H1 (cell line): ENCODE measurements around the gene TSC22D3. TPM values are rescaled to one million over a fixed set of nuclear protein-coding genes. Genes with fewer than 3 reads are reported as not detected.

Source experiments
- CTCF ChIA-PET: fragments of 300-600 bp; sonication (Branson Sonifier 250); formaldehyde crosslinking; loops from one replicate; lab custom pipeline; 2021; ENCODE audit not compliant: partially characterized antibody; lab: Charles Lee
- POLR2A ChIA-PET: fragments of 300-600 bp; sonication (Branson Sonifier 250); formaldehyde crosslinking; loops from one replicate; lab custom pipeline; 2021; ENCODE audit warnings: inconsistent platforms; ENCODE audit not compliant: partially characterized antibody; lab: Charles Lee
- DNase-seq, 2 experiments: peaks; one replicate each; pipeline versions ENCODE4 v3.0.0 to v3.0.0-alpha.2; 2010 to 2022; ENCODE audit warnings: low spot score in 2 of 2, low read depth in 1 of 2, mixed read lengths in 1 of 2
- FAIRE-seq: peaks from 2 replicates; lab custom pipeline; 2011; peaks lifted over from hg19 to GRCh38; lab: Jason Lieb, UNC
- H2AFZ ChIP-seq: 2 replicates; pipeline ENCODE4 v1.8.1; 2012; ENCODE audit warnings: low read length, inconsistent platforms
- H2AK5ac ChIP-seq: 2 replicates; pipeline ENCODE4 v1.6.1; 2013; ENCODE audit warnings: low read depth, low read length
- H2BK120ac ChIP-seq: replicated peaks from 2 replicates; pipeline ENCODE3; 2013; ENCODE audit warnings: low read depth, low read length, inconsistent platforms
- H2BK12ac ChIP-seq: 2 replicates; pipeline ENCODE4 v1.6.1; 2013; ENCODE audit warnings: low read depth, low read length
- H2BK15ac ChIP-seq: 2 replicates; pipeline ENCODE4 v1.6.1; 2013; ENCODE audit warnings: low read length
- H2BK20ac ChIP-seq: 2 replicates; pipeline ENCODE4 v1.6.1; 2013; ENCODE audit warnings: low read length
- H2BK5ac ChIP-seq: 2 replicates; pipeline ENCODE4 v1.6.1; 2013; ENCODE audit warnings: low read depth, low read length
- H3K14ac ChIP-seq: 2 replicates; pipeline ENCODE4 v1.6.1; 2013; ENCODE audit warnings: inconsistent platforms; ENCODE audit not compliant: insufficient read length
- H3K18ac ChIP-seq: 2 replicates; pipeline ENCODE4 v1.6.1; 2013; ENCODE audit warnings: low read length; ENCODE audit errors: extremely low read depth
- H3K23ac ChIP-seq: 2 replicates; pipeline ENCODE4 v1.6.1; 2013; ENCODE audit warnings: inconsistent platforms; ENCODE audit not compliant: insufficient read length
- H3K23me2 ChIP-seq: 2 replicates; pipeline ENCODE4 v1.6.1; 2013; ENCODE audit warnings: low read depth, low read length
- H3K27ac ChIP-seq: 2 replicates; pipeline ENCODE4 v1.6.1; 2011; ENCODE audit warnings: low read depth, low read length, inconsistent platforms
- H3K27me3 ChIP-seq, 4 experiments: replicated peaks in 1 of 4; 1 replicate in 1 of 4; 2 replicates in 3 of 4; pipeline versions ENCODE4 v1.6.1 to v1.8.1; 2011 to 2013; ENCODE audit warnings: low read length in 3 of 4, mild to moderate bottlenecking in 3 of 4, inconsistent platforms in 2 of 4, mixed read lengths in 2 of 4, moderate library complexity in 1 of 4; ENCODE audit not compliant: control insufficient read depth in 3 of 4, insufficient read depth in 3 of 4; ENCODE audit errors: extremely low read depth in 1 of 4
- H3K36me3 ChIP-seq, 4 experiments: 2 replicates each; pipeline versions ENCODE4 v1.6.1 to v1.8.1; 2011 to 2013; ENCODE audit warnings: mild to moderate bottlenecking in 4 of 4, low read length in 3 of 4, moderate library complexity in 2 of 4, control low read depth in 1 of 4, inconsistent platforms in 1 of 4; ENCODE audit not compliant: insufficient read depth in 4 of 4, control insufficient read depth in 2 of 4
- H3K4ac ChIP-seq: replicated peaks from 2 replicates; pipeline ENCODE3; 2013; ENCODE audit warnings: low read length, low read depth, mixed read lengths, inconsistent platforms; ENCODE audit not compliant: insufficient read length
- H3K4me1 ChIP-seq, 4 experiments: replicated peaks in 1 of 4; 1 replicate in 1 of 4; 2 replicates in 3 of 4; pipeline versions ENCODE4 v1.6.1 to v1.8.1; 2011 to 2013; ENCODE audit warnings: low read length in 3 of 4, inconsistent platforms in 2 of 4, mixed read lengths in 1 of 4; ENCODE audit not compliant: insufficient read depth in 4 of 4, control insufficient read depth in 3 of 4
- H3K4me2 ChIP-seq, 2 experiments: 2 replicates each; pipeline versions ENCODE4 v1.6.1 to v1.8.1; 2011 to 2013; ENCODE audit warnings: low read depth in 2 of 2, low read length in 2 of 2, control low read depth in 1 of 2, inconsistent platforms in 1 of 2, mild to moderate bottlenecking in 1 of 2; ENCODE audit not compliant: insufficient read depth in 1 of 2
- H3K4me3 ChIP-seq, 4 experiments: fragments of 200-600, 300-600 bp in 1 of 4; sonication (generic), shearing (Covaris generic), sonication (Bioruptor Twin) in 1 of 4; 2 replicates each; pipeline versions ENCODE4 v1.5.1 to v1.8.1; 2011 to 2016; ENCODE audit warnings: low read length in 4 of 4, low read depth in 3 of 4, control low read depth in 2 of 4, inconsistent platforms in 2 of 4, mild to moderate bottlenecking in 2 of 4, mixed read lengths in 1 of 4, moderate library complexity in 1 of 4; ENCODE audit not compliant: insufficient read depth in 2 of 4; ENCODE audit errors: extremely low read depth in 1 of 4
- H3K56ac ChIP-seq: replicated peaks from 2 replicates; pipeline ENCODE3; 2013; ENCODE audit warnings: low read depth, mild to moderate bottlenecking, mixed read lengths, low read length, inconsistent platforms; ENCODE audit not compliant: insufficient read length
- H3K79me1 ChIP-seq: 2 replicates; pipeline ENCODE4 v1.6.1; 2013; ENCODE audit warnings: low read depth, low read length, control low read depth
- H3K79me2 ChIP-seq, 2 experiments: 2 replicates each; pipeline versions ENCODE4 v1.6.1 to v1.8.1; 2012 to 2013; ENCODE audit warnings: low read length in 2 of 2, mild to moderate bottlenecking in 2 of 2, inconsistent platforms in 1 of 2; ENCODE audit not compliant: insufficient read depth in 2 of 2, control insufficient read depth in 1 of 2
- H3K9ac ChIP-seq, 4 experiments: replicated peaks in 1 of 4; 1 replicate in 1 of 4; 2 replicates in 3 of 4; pipeline versions ENCODE4 v1.6.1 to v1.8.1; 2011 to 2013; ENCODE audit warnings: low read depth in 3 of 4, low read length in 3 of 4, control low read depth in 2 of 4, mild to moderate bottlenecking in 2 of 4, moderate library complexity in 2 of 4, inconsistent platforms in 1 of 4; ENCODE audit errors: extremely low read depth in 1 of 4
- H3K9me3 ChIP-seq, 2 experiments: 2 replicates each; pipeline versions ENCODE4 v1.6.1 to v1.8.1; 2012 to 2013; ENCODE audit warnings: mild to moderate bottlenecking in 2 of 2, moderate library complexity in 2 of 2, control low read depth in 1 of 2, inconsistent platforms in 1 of 2, low read depth in 1 of 2, low read length in 1 of 2, mixed read lengths in 1 of 2; ENCODE audit not compliant: insufficient read depth in 2 of 2
- H4K20me1 ChIP-seq, 2 experiments: replicated peaks in 1 of 2; 2 replicates each; pipeline versions ENCODE3 to v1.8.1; 2011 to 2013; ENCODE audit warnings: inconsistent platforms in 2 of 2, low read length in 2 of 2, mild to moderate bottlenecking in 1 of 2; ENCODE audit not compliant: insufficient read depth in 2 of 2, control insufficient read depth in 1 of 2
- H4K5ac ChIP-seq: 2 replicates; pipeline ENCODE4 v1.6.1; 2013; ENCODE audit warnings: low read length, low read depth, mixed read lengths, inconsistent platforms; ENCODE audit not compliant: insufficient read length
- H4K8ac ChIP-seq: 2 replicates; pipeline ENCODE4 v1.8.0; 2013; ENCODE audit warnings: mild to moderate bottlenecking, moderate library complexity, low read length, inconsistent platforms; ENCODE audit not compliant: insufficient read depth; ENCODE audit errors: extremely low read depth
- H4K91ac ChIP-seq: replicated peaks from 2 replicates; pipeline ENCODE3; 2013; ENCODE audit warnings: low read length, mixed read lengths, inconsistent platforms; ENCODE audit not compliant: insufficient read length
- BACH1 ChIP-seq: IDR thresholded peaks from 2 replicates; pipeline ENCODE4 v1.6.1; 2012; ENCODE audit warnings: low read length, improper control_type of control experiment
- CHD1 ChIP-seq: IDR thresholded peaks from 2 replicates; pipeline ENCODE4 v1.6.1; 2012; ENCODE audit warnings: low read depth, low read length, improper control_type of control experiment
- JUN ChIP-seq: IDR thresholded peaks from 2 replicates; pipeline ENCODE4 v1.6.1; 2011; ENCODE audit warnings: low read depth, mild to moderate bottlenecking, improper control_type of control experiment, low read length
- JUND ChIP-seq: IDR thresholded peaks from 2 replicates; pipeline ENCODE4 v1.6.1; 2011; ENCODE audit warnings: mild to moderate bottlenecking, improper control_type of control experiment, low read length
- POLR2A ChIP-seq, 2 experiments: IDR thresholded peaks; 1 replicate in 1 of 2; 2 replicates in 1 of 2; pipeline ENCODE4 v1.6.1; 2011; ENCODE audit warnings: low read depth in 2 of 2, low read length in 2 of 2, mild to moderate bottlenecking in 2 of 2; ENCODE audit errors: control extremely low read depth in 1 of 2
- POLR2AphosphoS5 ChIP-seq: IDR thresholded peaks from 2 replicates; pipeline ENCODE4 v1.6.1; 2011; ENCODE audit warnings: low read depth, low read length
- RFX5 ChIP-seq: IDR thresholded peaks from 2 replicates; pipeline ENCODE4 v1.6.1; 2011; ENCODE audit warnings: low read depth, low read length, improper control_type of control experiment, borderline replicate concordance
- TAF7 ChIP-seq: optimal IDR thresholded peaks from 2 replicates; pipeline ENCODE3; 2011; ENCODE audit warnings: low read depth, mild to moderate bottlenecking, inconsistent platforms, low read length, moderate library complexity, borderline replicate concordance
- TBP ChIP-seq: IDR thresholded peaks from 2 replicates; pipeline ENCODE4 v1.6.1; 2011; ENCODE audit warnings: low read depth, low read length, improper control_type of control experiment
- TCF12 ChIP-seq: IDR thresholded peaks from 2 replicates; pipeline ENCODE4 v1.6.1; 2011; ENCODE audit warnings: low read depth, mild to moderate bottlenecking, low read length
- TEAD4 ChIP-seq: IDR thresholded peaks from 2 replicates; pipeline ENCODE4 v1.6.1; 2012; ENCODE audit warnings: low read depth, low read length, inconsistent platforms, mixed read lengths
- YY1 ChIP-seq: IDR thresholded peaks from 2 replicates; pipeline ENCODE4 v1.6.1; 2011; ENCODE audit warnings: low read depth, mild to moderate bottlenecking, low read length
- WGBS, 2 experiments: shearing (Covaris generic) in 1 of 2; methylation state at CpG; one replicate each; pipeline versions ENCODE4 v1.1.6 to v1.1.7; 2013 to 2015; ENCODE audit warnings: low lambda C conversion rate in 2 of 2, mixed read lengths in 2 of 2, inconsistent platforms in 1 of 2, low coverage in 1 of 2, missing lambda C conversion rate in 1 of 2; ENCODE audit not compliant: insufficient replicate concordance in 2 of 2, insufficient coverage in 1 of 2, insufficient read length in 1 of 2; ENCODE audit errors: extremely low coverage in 1 of 2, missing lambda C conversion rate in 1 of 2; 5-methylcytosine and 5-hydroxymethylcytosine counted together
- polyA plus RNA-seq, 7 experiments: library from polyadenylated mRNA; depleted of rRNA in 3 of 7; stranded (reverse) in 5 of 7; unstranded in 2 of 7; fragments of >200 nt in 5 of 7; fragments of 200-250 nt in 2 of 7; gene quantifications; 1 replicate in 5 of 7; 2 replicates in 1 of 7; 4 replicates in 1 of 7; pipeline versions ENCODE4 v1.2.1 to v1.2.3, GENCODE V29; 2011 to 2013; ENCODE audit warnings: missing spikeins in 2 of 7, mixed read lengths in 2 of 7
- total RNA-seq: library from RNA; stranded (reverse); fragmentation: NEBNext Ultra II Directional; extraction: Animal tissue kit (Norgen Biotek cat#: 25700); gene quantifications from 2 replicates; pipeline ENCODE4 v1.2.1, GENCODE V29; 2021
- TF ChIP-seq, protein P1 (sequence below): IDR thresholded peaks from 2 replicates; pipeline ENCODE4 v1.6.1; 2011; ENCODE audit warnings: low read length, improper control_type of control experiment

Gene TSC22D3
- total and polyA plus RNA-seq, 2 of the 8 experiments (the other 6 are each of a cell fraction or from before 2014, with no cell fraction given): 7.6 to 12.9 TPM

- 89% methylated on average over 5 of the region's 5 CpGs; no CpG with 5 or more reads in 1 of the 2 experiments for WGBS, 2 experiments
- no peak overlapping the region for H3K56ac ChIP-seq
- H3K4me3 ChIP-seq: no peak overlapping the region
- no peak for TF ChIP-seq POLR2A (IDR thresholded peaks at IDR 0.05; ENCODE audit: control extremely low read depth in 1 of 2, low read depth in 2 of 2, low read length in 2 of 2)
- TF ChIP-seq JUND: no peak
- TF ChIP-seq TCF12: no peak
- no peak for TF ChIP-seq BACH1
- no peak for TF ChIP-seq JUN
- TF ChIP-seq, protein P1, sequence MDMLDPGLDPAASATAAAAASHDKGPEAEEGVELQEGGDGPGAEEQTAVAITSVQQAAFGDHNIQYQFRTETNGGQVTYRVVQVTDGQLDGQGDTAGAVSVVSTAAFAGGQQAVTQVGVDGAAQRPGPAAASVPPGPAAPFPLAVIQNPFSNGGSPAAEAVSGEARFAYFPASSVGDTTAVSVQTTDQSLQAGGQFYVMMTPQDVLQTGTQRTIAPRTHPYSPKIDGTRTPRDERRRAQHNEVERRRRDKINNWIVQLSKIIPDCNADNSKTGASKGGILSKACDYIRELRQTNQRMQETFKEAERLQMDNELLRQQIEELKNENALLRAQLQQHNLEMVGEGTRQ: no peak
- TF ChIP-seq TEAD4: no peak
- no peak for TF ChIP-seq POLR2AphosphoS5
- TF ChIP-seq TAF7: no peak
- no peak for TF ChIP-seq TBP
- TF ChIP-seq RFX5: no peak
- TF ChIP-seq CHD1: no peak
- no peak for TF ChIP-seq YY1
Observed at GRCh38 chrX:107760304-107761077, 15.1 kb downstream of the TSC22D3 start.

More at GRCh38 chrX:107760304-107761077, 15.1 kb downstream of the TSC22D3 start:
- no peak for FAIRE-seq
- Histone ChIP-seq H2BK120ac (no peak overlapping the region), H3K79me1 (no peaks in the 10 kb centered on the region), H2BK12ac (no peak overlapping the region), H3K27me3 (no peaks in the 10 kb centered on the region), H3K18ac (no peak overlapping the region), H2AFZ (no peak overlapping the region), H4K5ac (no peak overlapping the region), H3K4me2 (no peak overlapping the region), H2BK15ac (no peak overlapping the region), H2BK5ac (no peak overlapping the region), H3K4ac (no peak overlapping the region), H3K9ac (no peak overlapping the region), H4K91ac (no peak overlapping the region), H3K23ac (no peak overlapping the region), H4K8ac (no peak overlapping the region), H3K4me1 (no peaks in the 10 kb centered on the region), H3K14ac (no peak overlapping the region), H3K9me3 (no peaks in the 10 kb centered on the region), H3K79me2 (no peaks in the 10 kb centered on the region), H3K23me2 (no peaks in the 10 kb centered on the region), H2BK20ac (no peak overlapping the region), H3K27ac (no peak overlapping the region), H3K36me3 (no peaks in the 10 kb centered on the region), H4K20me1 (no peaks in the 10 kb centered on the region), H2AK5ac (no peak overlapping the region)
- POLR2A ChIA-PET: no interaction called here
- CTCF ChIA-PET: interaction anchor here (0.9 to 2.0 kb wide), 3 partner anchors 8 to 10 kb away, joined by 3 to 6 read pairs (median 4); no protein-coding TSS in a partner anchor
- no peak for DNase-seq
